ENCODE results near the gene EMC8.

Gene EMC8

GRCh38 chr16:85844169-85844481, 44.8 kb upstream of the EMC8 start:
- TF ChIP-seq ZFX (IDR thresholded peaks at IDR 0.05; ENCODE audit: borderline replicate concordance), result no peak
- TF ChIP-seq CTCF (IDR thresholded peaks at IDR 0.05), result no peak
- H3K27ac ChIP-seq, result no peak overlapping the region

GRCh38 chr16:85843471-85844168, 44.3 kb upstream of the EMC8 start:
- TF ChIP-seq ZFX (IDR thresholded peaks at IDR 0.05; ENCODE audit: borderline replicate concordance) (no peak), CTCF (IDR thresholded peaks at IDR 0.05) (no peak)
- H3K27ac ChIP-seq, result no peak overlapping the region

- TF ChIP-seq ZFX (IDR thresholded peaks at IDR 0.05; ENCODE audit: borderline replicate concordance) (no peak), CTCF (IDR thresholded peaks at IDR 0.05) (no peak)
- H3K27ac ChIP-seq, result no peak overlapping the region
Observed at GRCh38 chr16:85842848-85843247, 43.5 kb upstream of the EMC8 start.

- TF ChIP-seq ZFX (IDR thresholded peaks at IDR 0.05; ENCODE audit: borderline replicate concordance) (no peak), CTCF (IDR thresholded peaks at IDR 0.05) (no peak)
- H3K27ac ChIP-seq, result no peak overlapping the region
Observed at GRCh38 chr16:85842435-85842834, 43.1 kb upstream of the EMC8 start.

- TF ChIP-seq ZFX (IDR thresholded peaks at IDR 0.05; ENCODE audit: borderline replicate concordance) (no peak), CTCF (IDR thresholded peaks at IDR 0.05) (no peak)
- no peak overlapping the region for H3K27ac ChIP-seq
Observed at GRCh38 chr16:85840801-85841200, 41.5 kb upstream of the EMC8 start.

GRCh38 chr16:85840395-85840794, 41.1 kb upstream of the EMC8 start:
- no peak overlapping the region for H3K27ac ChIP-seq
- TF ChIP-seq ZFX (IDR thresholded peaks at IDR 0.05; ENCODE audit: borderline replicate concordance), result no peak

- H3K27ac ChIP-seq, result no peak overlapping the region
- TF ChIP-seq CTCF (IDR thresholded peaks at IDR 0.05), result no peak
- TF ChIP-seq ZFX (IDR thresholded peaks at IDR 0.05; ENCODE audit: borderline replicate concordance), result no peak
Observed at GRCh38 chr16:85839681-85840240, 40.4 kb upstream of the EMC8 start.
